Measurements from ENCODE around the gene POP5.

The POP5 gene

DNA sequence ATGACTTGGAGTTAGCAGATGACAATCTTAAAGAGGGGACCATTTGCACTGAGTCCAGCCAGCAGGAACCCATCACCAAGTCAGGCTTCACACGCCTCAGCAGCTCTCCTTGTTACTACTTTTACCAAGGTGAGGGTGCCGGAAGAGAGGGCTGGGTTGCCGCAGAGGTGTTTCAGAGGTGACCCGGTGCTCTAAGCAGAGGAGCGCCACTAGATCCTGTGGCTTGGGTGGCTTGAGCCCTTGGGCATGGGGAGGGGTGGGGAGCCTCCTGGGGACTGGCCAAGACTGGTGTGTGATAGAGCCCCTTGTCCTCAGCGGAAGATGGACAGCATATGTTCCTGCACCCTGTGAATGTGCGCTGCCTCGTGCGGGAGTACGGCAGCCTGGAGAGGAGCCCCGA, 17.7 kb downstream of the POP5 start:
- TF ChIP-seq, protein P1, sequence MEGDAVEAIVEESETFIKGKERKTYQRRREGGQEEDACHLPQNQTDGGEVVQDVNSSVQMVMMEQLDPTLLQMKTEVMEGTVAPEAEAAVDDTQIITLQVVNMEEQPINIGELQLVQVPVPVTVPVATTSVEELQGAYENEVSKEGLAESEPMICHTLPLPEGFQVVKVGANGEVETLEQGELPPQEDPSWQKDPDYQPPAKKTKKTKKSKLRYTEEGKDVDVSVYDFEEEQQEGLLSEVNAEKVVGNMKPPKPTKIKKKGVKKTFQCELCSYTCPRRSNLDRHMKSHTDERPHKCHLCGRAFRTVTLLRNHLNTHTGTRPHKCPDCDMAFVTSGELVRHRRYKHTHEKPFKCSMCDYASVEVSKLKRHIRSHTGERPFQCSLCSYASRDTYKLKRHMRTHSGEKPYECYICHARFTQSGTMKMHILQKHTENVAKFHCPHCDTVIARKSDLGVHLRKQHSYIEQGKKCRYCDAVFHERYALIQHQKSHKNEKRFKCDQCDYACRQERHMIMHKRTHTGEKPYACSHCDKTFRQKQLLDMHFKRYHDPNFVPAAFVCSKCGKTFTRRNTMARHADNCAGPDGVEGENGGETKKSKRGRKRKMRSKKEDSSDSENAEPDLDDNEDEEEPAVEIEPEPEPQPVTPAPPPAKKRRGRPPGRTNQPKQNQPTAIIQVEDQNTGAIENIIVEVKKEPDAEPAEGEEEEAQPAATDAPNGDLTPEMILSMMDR (conservative IDR thresholded peaks at IDR 0.05; ENCODE audit: low read depth): no peak
- POLR2A ChIA-PET (ENCODE audit: low non-redundant PET): no interaction called here
- DNase-seq (ENCODE audit: low spot score): no peak
- no peak overlapping the region for H3K27ac ChIP-seq
- CTCF ChIA-PET: no interaction called here

DNA sequence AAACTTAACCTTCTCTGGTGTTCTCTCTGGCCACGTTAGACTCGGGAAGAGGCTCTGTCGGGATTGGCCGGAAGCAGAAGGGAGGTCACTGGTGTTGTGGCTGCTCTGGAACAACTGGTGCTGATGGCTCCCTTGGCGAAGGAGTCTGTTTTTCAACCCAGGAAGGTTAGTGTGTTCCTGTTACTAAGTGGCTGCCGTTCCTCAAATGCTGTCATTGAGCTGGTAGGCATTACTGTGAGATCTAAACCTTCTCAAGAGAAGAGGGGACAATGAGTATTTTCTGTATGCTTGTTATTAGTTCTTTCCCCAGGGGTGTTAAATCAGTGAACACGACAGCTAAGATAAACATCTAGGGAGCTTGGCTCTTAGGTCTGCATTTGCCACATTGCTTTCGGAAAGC, 18.3 kb downstream of the POP5 start:
- ChIA-PET CTCF (no interaction called here), POLR2A (ENCODE audit: low non-redundant PET) (no interaction called here)
- no peak for DNase-seq (ENCODE audit: low spot score)
- no peak overlapping the region for H3K27ac ChIP-seq
- TF ChIP-seq, protein P1 (conservative IDR thresholded peaks at IDR 0.05; ENCODE audit: low read depth): no peak

DNA sequence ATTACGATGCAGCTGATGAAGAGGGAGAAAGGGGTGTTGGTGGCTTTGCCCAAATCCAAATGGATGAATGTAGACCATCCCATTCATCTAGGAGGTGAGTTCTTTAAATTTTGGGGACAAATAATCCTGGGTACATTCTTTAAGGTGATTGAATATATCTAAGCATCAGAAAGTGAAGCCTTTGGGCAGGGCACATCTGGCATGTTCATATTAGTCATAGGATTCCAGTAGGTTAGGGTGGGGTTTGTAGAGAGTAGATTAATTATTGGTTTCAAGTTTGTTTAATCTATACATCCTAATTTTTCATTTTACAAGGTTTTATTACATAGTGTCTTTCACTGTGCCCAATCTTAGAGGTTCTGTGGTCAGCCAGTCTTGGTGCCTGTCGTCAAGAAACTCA, 23.6 kb downstream of the POP5 start:
- CTCF ChIA-PET: interaction anchor here (0.6 kb wide), 1 partner anchor 23 kb away, joined by 4 read pairs; no protein-coding TSS in a partner anchor
- POLR2A ChIA-PET (ENCODE audit: low non-redundant PET): no interaction called here
- H3K27ac ChIP-seq: no peak overlapping the region
- TF ChIP-seq, protein P1 (conservative IDR thresholded peaks at IDR 0.05; ENCODE audit: low read depth): no peak
- DNase-seq (ENCODE audit: low spot score): no peak

DNA sequence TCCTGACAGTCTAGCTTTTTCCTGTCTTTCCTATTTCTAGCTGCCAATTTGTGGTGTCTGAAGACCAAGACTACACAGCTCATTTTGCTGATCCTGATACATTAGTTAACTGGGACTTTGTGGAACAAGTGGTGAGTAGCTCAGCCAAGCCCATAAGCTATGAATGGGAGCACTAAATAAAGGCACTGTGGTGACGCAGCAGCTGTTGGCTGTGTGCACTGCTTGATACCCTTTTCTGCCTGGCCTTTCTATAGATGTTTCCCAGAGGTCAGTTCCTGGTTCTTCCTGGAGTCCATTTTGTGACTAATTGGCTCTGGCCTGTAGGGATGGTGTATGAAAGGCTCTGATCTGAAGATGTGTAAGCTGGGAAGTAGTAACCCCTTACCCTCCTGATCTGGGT, 26.5 kb downstream of the POP5 start:
- POLR2A ChIA-PET (ENCODE audit: low non-redundant PET): no interaction called here
- H3K27ac ChIP-seq: no peak overlapping the region
- TF ChIP-seq, protein P1 (conservative IDR thresholded peaks at IDR 0.05; ENCODE audit: low read depth): no peak
- no peak for DNase-seq (ENCODE audit: low spot score)
- CTCF ChIA-PET: interaction anchor here (0.5 to 0.6 kb wide), 4 partner anchors 86 to 542 kb away, joined by 3 to 4 read pairs (median 4); no protein-coding TSS in a partner anchor

DNA sequence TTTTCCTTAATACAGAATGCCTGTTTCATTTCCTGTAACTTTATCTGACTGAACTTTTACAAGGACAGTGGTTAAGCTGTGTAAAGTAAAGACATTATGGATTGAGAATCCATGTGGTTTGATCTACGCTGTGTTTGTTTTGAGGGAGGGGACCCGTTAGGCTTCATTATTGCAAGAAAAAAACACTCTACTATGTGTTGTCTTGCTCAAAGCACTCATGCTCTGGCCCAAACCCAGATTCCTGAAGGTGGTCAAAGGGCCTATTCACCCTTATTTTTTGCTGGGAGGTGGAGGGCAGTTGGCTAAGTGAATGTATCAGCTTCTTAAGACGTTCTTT, 35.2 kb downstream of the POP5 start:
- DNase-seq (ENCODE audit: low spot score): no peak
- H3K27ac ChIP-seq: no peak overlapping the region
- TF ChIP-seq, protein P1 (conservative IDR thresholded peaks at IDR 0.05; ENCODE audit: low read depth): no peak
- POLR2A ChIA-PET (ENCODE audit: low non-redundant PET): no interaction called here
- CTCF ChIA-PET: no interaction called here

DNA sequence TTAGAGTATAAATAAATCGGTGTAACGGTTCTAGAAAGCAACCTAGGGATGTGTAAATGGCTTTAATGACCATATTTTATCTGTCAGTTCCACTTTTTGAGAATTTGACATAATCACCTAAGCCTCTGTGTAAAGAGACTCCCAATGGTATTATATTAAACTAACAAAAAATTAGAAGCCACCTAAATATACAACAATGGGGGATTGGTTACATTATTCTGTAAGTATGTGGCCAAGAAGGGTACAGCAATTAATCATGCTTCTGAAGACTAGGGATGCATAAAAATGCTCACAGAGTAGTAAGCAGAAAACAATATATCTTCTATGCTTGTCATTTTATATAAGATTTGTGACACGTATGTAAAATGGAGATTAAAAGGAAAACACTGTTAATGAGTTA, 36.5 kb downstream of the POP5 start:
- H3K27ac ChIP-seq: no peak overlapping the region
- ChIA-PET POLR2A (ENCODE audit: low non-redundant PET) (no interaction called here), CTCF (interaction anchor here (0.6 kb wide), 2 partner anchors 12 to 57 kb away, joined by 3 to 5 read pairs; no protein-coding TSS in a partner anchor)
- TF ChIP-seq, protein P1 (conservative IDR thresholded peaks at IDR 0.05; ENCODE audit: low read depth): no peak
- DNase-seq (ENCODE audit: low spot score): no peak

DNA sequence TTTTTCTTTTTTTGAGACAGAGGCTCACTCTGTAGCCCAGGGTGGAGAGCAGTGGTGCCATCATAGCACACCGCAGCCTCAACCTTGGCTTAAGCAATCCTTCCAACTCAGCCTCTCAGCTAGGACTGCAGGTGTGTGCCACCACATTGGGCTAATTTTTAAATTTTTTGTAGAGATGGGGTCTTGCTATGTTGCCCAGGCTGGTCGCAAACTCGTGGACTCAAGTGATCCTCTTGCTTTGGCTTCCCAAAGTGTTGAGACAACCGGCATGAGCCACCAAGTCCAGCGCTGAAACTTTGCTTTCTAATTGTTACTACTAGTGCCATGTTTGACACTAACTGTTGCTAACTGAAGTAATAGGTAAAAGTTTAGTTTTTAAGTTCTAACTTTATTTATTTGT, 39.0 kb downstream of the POP5 start:
- no peak for DNase-seq (ENCODE audit: low spot score)
- ChIA-PET POLR2A (ENCODE audit: low non-redundant PET) (no interaction called here), CTCF (no interaction called here)
- TF ChIP-seq, protein P1 (conservative IDR thresholded peaks at IDR 0.05; ENCODE audit: low read depth): no peak
- no peak overlapping the region; the same call in 1 of the 2 replicates for H3K27ac ChIP-seq
